ENCODE results near the gene RAB4B. TPM values are rescaled to one million over a fixed set of nuclear protein-coding genes. Genes with fewer than 3 reads are reported as not detected.
A peak's percentile ranks its signal among the peaks of the same experiment; 100 is the strongest.

RAB4B gene
- total and polyA plus RNA-seq, 2 experiments from 2014 or later = 27.4 to 29.0 TPM

- TF ChIP-seq EZH2 (IDR thresholded peaks at IDR 0.05; ENCODE audit: low read depth, unreplicated experiment) = no peak
- TF ChIP-seq ZNF462 (CRISPR knock-in tag; IDR thresholded peaks at IDR 0.05) = no peak
- no peak for TF ChIP-seq CREB1 (CRISPR knock-in tag; IDR thresholded peaks at IDR 0.05; ENCODE audit: low read depth)
- peak in 1 of 2 experiments; percentile 28; a peak in 1 of 4 replicates for TF ChIP-seq CTCF (conservative IDR thresholded peaks at IDR 0.05; ENCODE audit: low read depth in 2 of 2)
- TF ChIP-seq NANOG (IDR thresholded peaks at IDR 0.05; ENCODE audit: borderline replicate concordance) = no peak
- no peak for TF ChIP-seq JUNB (IDR thresholded peaks at IDR 0.05; ENCODE audit: unreplicated experiment)
- H3K4me3 Mint-ChIP-seq = no peak overlapping the region; the same call in 2 of the 3 replicates
- Histone ChIP-seq H3K27me3 (ENCODE audit: insufficient read depth) (no peaks in the 10 kb centered on the region), H2AFZ (no peak overlapping the region), H3K79me2 (replicated peaks; ENCODE audit: insufficient read depth) (peaks cover 77% of the 10 kb centered on the region), H4K20me1 (replicated peaks; ENCODE audit: insufficient read depth) (peaks cover 60% of the 10 kb centered on the region), H3K4me1 (ENCODE audit: insufficient read depth) (peaks cover 63% of the 10 kb centered on the region), H3K4me2 (0 out of 2 replicates have a peak overlapping the region, but pooled peaks have one; percentile 71), H3K9me2 (ENCODE audit: insufficient read depth) (no peaks in the 10 kb centered on the region), H3K36me3 (ENCODE audit: insufficient read depth) (peaks cover 8% of the 10 kb centered on the region; the same call in 1 of the 2 replicates), H3F3A (replicated peaks; ENCODE audit: low read depth) (peaks cover 43% of the 10 kb centered on the region), H3K27ac (ENCODE audit: low read depth) (peak overlapping the region; percentile 90), H3K4me3 (peak overlapping the region; percentile 17; the same call in 1 of the 2 replicates)
- no peak for ATAC-seq
- H3K27me3 Mint-ChIP-seq (ENCODE audit: insufficient read depth, low read depth, poor library complexity) = peaks cover 46% of the 10 kb centered on the region
- DNase-seq (ENCODE audit: low spot score) = no peak
- H3K27ac Mint-ChIP-seq = peak overlapping the region; percentile 82; the same call in 1 of the 2 replicates
- H3K36me3 Mint-ChIP-seq (ENCODE audit: low read depth) = peaks cover 68% of the 10 kb centered on the region
- H3K9me3 Mint-ChIP-seq = no peaks in the 10 kb centered on the region
- peaks cover 72% of the 10 kb centered on the region for H3K4me1 Mint-ChIP-seq
Observed at GRCh38 chr19:40804783-40805242, 26.8 kb downstream of the RAB4B start.
